ENCODE results near the gene PTPRN2.

The PTPRN2 gene

DNA sequence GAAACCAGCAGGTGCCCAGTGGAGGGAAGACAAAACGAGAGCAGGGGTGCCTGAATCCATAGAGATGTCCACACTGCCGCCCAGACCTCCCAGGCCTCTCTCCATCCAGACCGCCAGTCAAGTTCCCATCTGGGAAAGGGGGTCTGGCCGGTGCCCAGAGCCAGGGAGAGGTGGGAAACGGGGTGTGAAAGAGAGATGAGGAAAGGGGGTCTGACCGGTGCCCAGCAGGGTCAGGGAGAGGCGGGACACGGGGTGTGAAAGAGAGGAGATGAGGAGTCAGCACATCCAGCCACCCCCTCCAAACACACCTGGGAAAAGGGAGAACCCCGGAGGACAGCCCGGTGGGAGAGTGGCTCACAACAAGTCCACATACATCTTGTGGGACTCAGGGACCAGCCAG lies 185.8 kb downstream of the PTPRN2 start:
- no peak for DNase-seq (ENCODE audit: low read depth)
- H3K4me3 ChIP-seq (ENCODE audit: low read length) = no peak overlapping the region
- TF ChIP-seq, protein P1, sequence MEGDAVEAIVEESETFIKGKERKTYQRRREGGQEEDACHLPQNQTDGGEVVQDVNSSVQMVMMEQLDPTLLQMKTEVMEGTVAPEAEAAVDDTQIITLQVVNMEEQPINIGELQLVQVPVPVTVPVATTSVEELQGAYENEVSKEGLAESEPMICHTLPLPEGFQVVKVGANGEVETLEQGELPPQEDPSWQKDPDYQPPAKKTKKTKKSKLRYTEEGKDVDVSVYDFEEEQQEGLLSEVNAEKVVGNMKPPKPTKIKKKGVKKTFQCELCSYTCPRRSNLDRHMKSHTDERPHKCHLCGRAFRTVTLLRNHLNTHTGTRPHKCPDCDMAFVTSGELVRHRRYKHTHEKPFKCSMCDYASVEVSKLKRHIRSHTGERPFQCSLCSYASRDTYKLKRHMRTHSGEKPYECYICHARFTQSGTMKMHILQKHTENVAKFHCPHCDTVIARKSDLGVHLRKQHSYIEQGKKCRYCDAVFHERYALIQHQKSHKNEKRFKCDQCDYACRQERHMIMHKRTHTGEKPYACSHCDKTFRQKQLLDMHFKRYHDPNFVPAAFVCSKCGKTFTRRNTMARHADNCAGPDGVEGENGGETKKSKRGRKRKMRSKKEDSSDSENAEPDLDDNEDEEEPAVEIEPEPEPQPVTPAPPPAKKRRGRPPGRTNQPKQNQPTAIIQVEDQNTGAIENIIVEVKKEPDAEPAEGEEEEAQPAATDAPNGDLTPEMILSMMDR (conservative IDR thresholded peaks at IDR 0.05; ENCODE audit: low read length) = no peak

DNA sequence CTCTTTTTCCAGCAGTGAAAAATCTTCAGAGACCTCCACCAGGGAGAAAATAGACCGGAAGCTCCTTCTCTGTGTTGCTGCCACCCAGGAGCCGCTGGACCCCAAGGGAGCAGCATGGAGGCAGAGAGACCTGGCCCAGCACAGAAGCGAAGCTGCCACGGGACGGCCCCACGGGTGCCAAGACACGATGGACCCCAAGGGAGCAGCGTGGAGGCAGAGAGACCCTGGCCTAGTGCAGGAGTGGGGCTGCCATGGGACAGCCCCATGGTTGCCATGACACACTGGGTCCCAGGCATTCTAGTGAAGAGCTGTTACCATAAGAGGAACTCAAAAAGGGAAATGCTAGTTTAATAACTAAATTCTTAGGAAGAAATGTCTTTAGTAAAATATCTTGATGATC lies 186.3 kb downstream of the PTPRN2 start:
- TF ChIP-seq, protein P1 (conservative IDR thresholded peaks at IDR 0.05; ENCODE audit: low read length) = no peak
- no peak for DNase-seq (ENCODE audit: low read depth)
- no peak overlapping the region for H3K4me3 ChIP-seq (ENCODE audit: low read length)

DNA sequence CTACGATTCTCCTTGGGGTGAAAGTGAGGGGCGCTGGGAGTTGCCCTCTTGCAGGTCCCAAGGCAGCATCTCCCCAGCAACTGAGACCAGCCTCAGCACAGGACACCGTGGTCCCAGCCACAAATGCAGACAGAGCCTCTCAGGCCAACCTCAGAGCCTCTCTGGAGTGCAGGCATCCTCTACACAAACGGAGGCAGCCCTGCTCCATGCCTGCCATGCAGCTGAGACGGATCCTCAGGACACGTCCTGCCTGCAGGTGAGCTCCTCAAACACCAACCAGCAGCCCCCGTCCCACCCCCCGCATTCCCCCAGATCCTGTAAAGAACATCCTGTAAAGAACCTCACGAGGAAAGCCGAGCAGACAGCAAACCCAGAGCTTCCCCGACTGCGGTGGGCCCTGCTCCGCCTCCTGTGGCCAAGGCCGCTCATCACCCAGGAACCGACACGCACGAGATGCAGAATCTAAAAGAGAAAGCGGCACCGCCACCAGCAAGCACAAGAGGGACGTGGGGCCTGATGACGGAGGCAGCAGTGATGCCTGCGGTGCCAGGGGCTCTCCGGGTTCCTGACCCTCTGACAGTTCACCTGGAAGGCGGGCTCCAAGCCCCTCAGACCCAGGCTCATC lies 186.9 kb downstream of the PTPRN2 start:
- TF ChIP-seq, protein P1 (conservative IDR thresholded peaks at IDR 0.05; ENCODE audit: low read length) = no peak
- DNase-seq (ENCODE audit: low read depth) = no peak
- H3K4me3 ChIP-seq (ENCODE audit: low read length) = no peak overlapping the region

DNA sequence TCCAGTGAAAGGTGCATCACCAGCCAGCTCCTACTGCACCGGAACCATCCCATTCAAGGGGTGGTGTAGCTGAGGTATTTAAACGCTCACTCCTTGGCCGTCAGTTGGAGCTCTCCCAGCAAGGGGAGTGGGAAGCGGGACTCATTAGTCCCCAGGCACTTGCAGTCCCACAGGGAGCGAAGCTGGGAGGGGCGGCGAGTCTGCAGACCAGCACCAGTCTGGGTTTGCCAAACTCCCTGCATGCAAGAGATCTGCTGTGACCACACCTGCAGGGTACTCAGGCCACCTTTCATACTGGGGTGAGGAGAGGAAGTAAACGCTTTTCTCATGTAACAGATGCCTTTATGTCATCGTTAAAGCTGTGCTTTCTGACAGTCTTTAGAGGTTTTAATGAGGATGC lies 187.9 kb downstream of the PTPRN2 start:
- no peak overlapping the region for H3K4me3 ChIP-seq (ENCODE audit: low read length)
- DNase-seq (ENCODE audit: low read depth) = no peak
- TF ChIP-seq, protein P1 (conservative IDR thresholded peaks at IDR 0.05; ENCODE audit: low read length) = no peak

DNA sequence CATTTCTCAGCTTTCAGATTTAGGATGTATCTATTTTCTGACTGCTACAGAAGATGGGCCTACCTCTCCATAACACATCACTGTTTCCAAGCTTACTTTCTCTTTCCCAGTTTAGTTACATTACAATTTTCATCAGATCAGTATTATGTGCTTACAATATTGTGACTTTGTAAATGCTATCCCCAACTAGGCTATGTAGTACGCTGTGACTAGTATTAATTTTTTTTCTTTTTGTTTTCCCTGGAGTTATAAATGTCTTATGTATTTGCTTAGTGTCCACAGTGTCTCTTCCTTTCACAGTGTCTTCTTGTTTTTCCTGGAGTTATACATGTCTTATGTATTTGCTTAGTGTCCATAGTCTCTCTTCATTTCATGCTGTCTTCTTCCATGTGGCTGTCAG lies 188.9 kb downstream of the PTPRN2 start:
- no peak for DNase-seq (ENCODE audit: low read depth)
- TF ChIP-seq, protein P1 (conservative IDR thresholded peaks at IDR 0.05; ENCODE audit: low read length) = no peak

DNA sequence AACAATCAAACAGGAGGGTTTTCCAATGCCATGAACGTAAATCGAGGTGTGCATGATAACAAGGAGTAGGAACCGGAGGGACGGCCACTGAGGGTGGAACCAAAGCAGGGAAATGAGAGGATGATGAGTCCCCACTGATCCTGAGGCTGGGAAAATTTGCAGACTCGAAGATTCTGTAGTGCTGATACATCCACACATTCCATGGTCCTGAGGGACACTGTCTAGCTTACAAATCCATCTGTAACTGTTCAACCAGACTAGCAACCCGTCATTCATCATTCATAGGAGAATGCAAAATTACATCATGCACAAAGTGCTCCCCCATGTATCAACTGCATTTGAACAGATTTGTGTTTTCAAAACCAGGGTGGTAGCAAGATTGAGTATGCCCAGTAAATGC lies 189.7 kb downstream of the PTPRN2 start:
- H3K4me3 ChIP-seq (ENCODE audit: low read length) = no peak overlapping the region
- TF ChIP-seq, protein P1 (conservative IDR thresholded peaks at IDR 0.05; ENCODE audit: low read length) = no peak
- no peak for DNase-seq (ENCODE audit: low read depth)

More for the DNA sequence above, 188.9 kb downstream of the PTPRN2 start:
- H3K4me3 ChIP-seq (ENCODE audit: low read length) = no peak overlapping the region

DNA sequence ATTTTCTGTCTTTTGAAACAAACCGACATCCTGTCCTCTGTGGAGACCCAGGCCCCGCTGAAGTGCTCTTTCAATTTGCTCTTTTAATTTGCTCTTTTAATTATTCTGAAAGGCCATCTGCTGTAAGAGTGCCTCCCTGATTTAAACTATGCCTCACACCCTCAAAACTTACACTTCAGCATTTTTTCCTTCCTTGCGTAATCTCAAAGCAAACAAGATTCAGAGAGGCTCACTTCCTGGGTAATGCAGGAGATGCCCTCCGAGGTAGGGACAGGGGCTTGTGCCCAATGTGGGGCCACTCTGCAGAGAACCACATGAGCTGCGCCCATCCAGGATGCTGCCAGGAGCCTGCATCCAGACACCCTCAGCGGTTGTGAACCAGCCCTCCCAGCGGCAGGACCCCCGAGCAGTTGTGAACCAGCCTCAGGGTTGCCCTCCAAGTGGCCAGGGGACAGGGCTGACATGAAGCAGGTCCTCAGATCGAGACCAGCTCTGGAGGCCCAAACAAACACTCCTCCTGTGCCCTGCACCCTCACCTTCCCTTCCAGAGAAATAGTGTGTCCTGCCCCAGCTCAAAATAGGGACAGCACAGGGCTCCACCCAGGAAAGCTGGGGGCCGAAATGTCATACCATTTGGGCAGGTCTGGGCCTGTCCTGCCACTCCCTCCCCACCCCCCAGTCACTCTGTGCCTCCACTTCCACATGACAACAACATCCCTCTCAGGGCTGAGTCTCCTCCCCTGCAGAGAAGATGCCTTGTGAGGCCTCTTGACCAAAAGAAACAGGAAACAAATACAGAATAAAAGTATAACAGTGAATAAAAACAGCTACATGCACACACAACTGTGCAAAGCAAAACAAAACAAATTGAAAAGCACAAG lies 190.4 kb downstream of the PTPRN2 start:
- TF ChIP-seq, protein P1 (conservative IDR thresholded peaks at IDR 0.05; ENCODE audit: low read length) = no peak
- DNase-seq (ENCODE audit: low read depth) = no peak
- no peak overlapping the region for H3K4me3 ChIP-seq (ENCODE audit: low read length)

Data from AG10803 (cell line).